ENCODE measurements around the gene IQCC.

Gene IQCC

DNA sequence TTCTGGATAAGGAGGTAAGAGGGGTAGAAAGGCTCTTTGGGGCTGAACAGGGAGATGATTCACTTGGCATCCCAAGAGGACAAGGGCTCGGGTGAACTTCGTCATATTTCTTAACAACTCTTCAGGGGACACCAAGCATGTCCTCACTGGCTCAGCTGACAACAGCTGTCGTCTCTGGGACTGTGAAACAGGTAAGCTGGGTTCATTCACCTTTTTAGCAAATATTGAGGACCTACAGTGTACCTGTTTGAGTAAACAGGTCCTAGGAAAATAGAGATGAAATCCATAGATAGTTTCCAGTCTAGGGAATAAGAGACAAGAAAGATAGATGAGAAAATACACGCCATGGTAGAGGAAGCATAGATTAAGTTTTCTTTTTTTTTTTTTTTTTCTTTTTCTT is 18.8 kb downstream of the IQCC start:
- no peak for DNase-seq

DNA sequence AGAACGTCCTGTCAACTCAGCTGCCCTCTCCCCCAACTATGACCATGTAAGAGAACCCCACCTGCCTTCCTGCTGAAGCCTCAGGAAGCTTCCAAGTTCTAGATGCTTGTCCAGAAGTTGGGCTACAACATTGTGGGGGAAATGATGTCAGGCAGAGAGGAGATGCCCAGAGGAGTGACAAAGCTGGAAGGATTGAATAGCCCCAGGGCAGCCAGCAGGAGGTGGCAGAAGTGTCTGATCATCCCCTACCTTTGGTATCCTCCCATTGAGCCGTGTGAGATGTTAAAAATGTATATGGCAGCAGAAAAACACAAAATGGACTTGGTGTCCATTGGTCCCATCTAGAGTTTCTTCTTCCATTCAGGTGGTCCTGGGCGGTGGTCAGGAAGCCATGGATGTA is 23.3 kb downstream of the IQCC start:
- no peak for DNase-seq

DNA sequence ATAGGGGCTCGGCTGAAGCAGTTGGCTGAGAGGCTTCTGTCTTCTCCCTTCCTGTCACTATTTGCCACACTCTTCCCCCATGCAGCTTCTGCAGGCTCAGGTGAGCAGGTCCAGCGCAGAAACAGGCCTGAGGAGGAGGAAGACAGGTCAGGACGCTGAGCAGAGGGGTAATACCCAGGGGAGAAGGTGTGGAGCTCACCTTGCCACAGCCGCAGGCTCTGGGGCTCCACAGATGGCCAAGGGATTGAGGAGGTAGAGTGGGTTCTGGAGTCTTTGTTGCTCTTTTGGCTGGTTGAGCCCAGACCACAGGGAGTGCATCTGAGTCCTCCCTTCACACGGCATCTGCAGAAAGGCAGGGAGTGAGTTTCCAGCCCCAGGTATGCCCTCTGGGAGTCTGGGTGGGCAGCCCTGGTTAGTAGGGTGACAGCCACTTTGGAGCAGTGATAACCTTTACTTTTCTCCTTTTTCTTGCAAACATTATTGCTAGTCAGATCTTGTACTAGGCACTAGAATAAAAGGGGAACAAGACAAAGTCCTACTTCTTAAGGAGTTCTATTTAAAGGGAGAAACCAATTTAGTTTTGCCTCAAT is 26.5 kb downstream of the IQCC start:
- DNase-seq = no peak

- DNase-seq = no peak
Measured at GRCh38 chr1:32232558-32233304, 27.3 kb downstream of the IQCC start.

GRCh38 chr1:32234792-32235191 is 29.3 kb downstream of the IQCC start:
- no peak for DNase-seq

GRCh38 chr1:32239337-32239736 is 33.9 kb downstream of the IQCC start:
- DNase-seq = no peak

- DNase-seq = no peak
Measured at GRCh38 chr1:32239790-32240139, 34.3 kb downstream of the IQCC start.

DNA sequence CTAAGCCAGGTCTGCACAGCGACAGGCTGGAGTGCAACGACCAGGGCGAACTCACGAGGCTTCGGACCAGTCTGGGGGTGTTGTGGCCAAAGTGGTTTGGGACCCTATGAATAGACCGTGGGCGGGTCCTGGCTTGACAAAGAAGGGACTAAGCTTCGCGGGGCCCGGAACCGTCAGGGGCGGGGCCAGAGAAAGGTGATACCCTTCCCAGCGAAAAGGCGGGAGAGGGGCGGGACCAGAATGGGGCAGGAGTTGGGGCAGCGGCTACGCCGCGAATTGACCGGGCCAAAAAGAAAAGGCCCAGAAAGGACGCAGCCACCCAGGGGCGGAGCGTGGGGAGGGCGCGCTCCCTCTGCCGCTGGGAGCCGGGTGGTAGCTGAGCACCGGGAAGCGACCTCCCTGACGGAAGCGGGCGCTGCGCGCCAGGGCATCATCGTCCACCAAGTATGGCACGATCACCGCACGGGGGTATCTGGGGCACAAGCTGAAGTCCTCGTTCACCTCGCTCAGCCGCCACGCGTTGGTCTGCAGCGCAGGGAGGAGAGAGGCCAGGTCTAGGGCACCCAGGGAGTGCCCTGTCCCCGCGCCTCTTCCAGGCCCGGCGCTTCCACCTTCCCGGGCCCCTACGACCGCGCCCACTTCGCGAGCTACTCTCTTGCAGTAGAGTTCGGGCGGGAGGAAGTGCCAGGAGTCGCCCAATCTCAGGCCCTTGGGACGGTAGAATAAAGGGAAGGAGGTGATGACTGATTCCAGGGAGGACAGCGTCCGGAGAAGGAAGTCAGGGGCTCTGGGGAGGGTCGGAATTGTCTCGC is 34.9 kb downstream of the IQCC start:
- DNase-seq = peak; percentile 15 to 76

GRCh38 chr1:32241001-32241763 is 35.7 kb downstream of the IQCC start:
- peak; percentile 13 to 74 for DNase-seq

GRCh38 chr1:32242341-32242851 is 36.9 kb downstream of the IQCC start:
- peak in 1 of 2 experiments; percentile 53 for DNase-seq

DNA sequence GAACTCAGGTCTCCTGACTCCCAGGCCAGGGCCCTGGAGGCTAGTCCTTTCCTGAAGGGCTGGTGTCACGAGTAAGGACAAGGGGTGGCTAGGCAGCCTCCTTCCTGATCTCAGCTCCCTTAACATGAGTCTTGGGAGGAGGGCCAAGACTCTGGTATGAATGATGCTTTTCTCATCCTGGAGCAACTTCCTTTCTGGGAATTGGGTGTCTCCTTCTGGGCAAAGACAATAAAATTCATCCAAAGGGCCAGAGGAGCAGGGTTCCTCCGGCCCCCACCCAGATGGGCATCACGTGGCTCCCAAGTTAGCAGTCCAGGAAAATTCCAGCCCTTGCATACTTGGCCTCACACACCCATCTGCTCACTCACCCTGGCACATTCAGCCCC is 41.4 kb downstream of the IQCC start, which contains the start of gene FAM167B:
Gene FAM167B, plus strand, starts transcription at position 335 of the 386 bp plus-strand sequence. CDS start 200 bp downstream, outside the sequence.
- no peak for DNase-seq

DNA sequence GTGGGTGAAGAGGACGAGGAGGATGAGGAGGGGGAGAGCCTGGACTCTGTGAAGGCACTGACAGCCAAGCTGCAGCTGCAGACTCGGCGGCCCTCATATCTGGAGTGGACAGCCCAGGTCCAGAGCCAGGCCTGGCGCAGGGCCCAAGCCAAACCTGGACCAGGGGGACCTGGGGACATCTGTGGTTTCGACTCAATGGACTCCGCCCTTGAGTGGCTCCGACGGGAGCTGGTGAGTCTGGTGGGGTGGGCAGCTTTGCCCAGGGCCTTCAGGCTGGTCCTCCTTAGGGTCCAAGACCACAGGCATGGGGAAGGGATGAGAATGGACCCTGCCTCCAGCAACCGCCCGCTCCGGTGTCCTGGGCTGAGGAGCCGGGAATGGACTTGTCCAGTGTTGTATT is 42.0 kb downstream of the IQCC start:
- no peak for DNase-seq

DNA sequence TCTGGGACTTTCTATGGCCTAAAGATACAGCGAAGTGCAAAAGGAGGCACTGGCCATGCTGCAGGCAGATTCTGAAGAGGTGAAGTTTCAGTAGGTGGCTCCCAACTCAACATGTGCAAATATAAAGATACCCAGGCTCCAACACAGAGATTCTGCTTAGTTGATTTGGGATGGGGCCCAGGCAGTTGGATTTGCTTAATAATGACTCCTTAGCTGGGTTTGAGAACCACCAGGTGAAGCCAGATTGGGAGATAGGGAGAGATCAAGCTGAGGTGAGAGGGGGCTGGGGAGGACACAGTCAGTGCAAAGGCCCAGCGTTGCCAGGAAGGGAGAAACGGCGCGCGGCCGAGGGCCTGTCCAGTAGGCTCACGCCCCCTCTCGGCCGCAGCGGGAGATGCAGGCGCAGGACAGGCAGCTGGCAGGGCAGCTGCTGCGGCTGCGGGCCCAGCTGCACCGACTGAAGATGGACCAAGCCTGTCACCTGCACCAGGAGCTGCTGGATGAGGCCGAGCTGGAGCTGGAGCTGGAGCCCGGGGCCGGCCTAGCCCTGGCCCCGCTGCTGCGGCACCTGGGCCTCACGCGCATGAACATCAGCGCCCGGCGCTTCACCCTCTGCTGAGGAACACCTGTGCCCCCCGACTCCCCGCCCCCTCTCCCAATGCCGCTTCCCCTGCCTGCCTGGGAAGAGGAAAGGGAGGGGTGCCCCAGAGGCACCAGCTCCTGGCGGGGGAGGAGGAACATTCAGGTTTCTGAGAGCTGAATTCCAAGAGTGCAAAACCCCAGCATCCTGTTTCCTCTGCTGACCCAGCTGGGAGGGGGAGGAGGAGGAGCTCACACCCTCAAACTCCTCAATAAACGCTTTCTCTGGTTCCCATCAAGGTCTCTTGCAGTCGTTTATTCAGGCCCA is 42.8 kb downstream of the IQCC start:
- no peak for DNase-seq

DNA sequence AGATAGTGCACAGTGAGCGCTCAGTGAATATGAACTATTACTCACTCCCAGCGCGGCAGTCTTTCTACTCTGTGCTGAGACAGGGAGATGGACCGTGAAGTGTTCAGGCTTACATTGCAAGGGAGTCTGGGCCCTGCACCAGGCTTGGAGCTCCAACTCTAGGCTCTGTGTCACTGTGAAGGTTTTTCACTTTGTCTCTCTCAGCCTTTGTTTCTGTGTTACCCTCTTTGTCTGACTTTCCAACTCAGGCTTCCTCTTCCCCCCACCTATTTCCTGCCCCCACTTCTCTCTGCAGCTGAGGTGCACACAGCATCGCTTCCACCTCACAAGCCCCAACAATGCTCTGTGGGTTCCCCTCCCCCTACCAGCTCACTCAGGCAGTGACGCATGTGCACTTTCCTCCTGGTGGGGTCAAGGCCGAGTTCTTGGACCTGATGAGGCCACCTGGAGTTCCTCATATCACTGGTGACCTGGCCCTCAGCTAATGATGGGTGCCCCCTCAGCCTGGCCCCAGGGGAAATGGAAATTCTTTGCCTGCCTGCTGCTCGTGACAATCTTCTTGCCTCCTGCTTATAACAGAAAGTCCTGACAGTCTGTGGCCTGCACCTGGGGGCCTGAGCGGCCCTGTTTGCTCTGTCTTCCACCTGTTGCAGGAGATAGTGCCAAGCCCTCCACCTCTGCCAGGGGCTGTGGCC is 44.5 kb downstream of the IQCC start:
- no peak for DNase-seq

DNA sequence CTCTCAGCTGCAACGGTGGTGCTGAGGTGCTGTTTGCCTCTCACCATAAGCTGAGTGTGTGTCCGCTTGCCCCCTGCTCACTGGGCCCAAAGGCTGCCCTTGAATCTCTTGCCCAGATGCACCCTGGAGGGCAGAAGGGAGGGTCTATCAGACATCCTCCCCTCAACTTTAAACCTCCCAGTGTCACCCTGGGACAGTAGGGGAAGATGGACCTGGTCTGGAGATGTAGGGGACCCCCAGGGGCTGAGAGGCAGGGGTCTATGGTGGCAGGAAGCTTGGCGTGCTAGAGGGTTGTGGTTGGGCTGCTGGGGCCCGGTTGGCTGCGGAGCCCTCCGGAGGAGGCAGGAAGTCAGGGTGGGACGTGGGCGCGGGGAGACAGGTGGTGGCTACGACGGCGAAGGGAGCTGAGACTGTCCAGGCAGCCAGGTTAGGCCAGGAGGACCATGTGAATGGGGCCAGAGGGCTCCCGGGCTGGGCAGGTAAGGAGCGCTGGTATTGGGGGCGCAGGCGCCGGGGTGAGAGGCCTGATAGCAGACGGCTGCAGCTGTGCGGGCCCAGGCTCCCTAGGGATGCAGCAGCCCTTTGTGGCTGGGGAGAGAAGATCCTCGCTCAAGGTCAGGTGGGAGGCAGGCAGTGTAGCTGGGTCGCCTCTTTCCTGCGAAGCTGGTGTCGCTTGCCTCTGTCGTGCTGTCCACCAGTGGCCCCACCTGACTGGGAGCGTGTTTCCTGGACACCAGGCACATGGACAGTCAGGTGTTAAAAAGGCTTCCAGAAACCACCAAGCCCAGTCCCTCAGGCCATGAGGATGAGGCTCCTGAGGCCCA is 45.6 kb downstream of the IQCC start, which contains the start of gene LCK:
Gene LCK, plus strand, starts transcription at position 373 of the 824 bp plus-strand sequence. CDS start 23,065 bp downstream, outside the sequence.
- DNase-seq = no peak

DNA sequence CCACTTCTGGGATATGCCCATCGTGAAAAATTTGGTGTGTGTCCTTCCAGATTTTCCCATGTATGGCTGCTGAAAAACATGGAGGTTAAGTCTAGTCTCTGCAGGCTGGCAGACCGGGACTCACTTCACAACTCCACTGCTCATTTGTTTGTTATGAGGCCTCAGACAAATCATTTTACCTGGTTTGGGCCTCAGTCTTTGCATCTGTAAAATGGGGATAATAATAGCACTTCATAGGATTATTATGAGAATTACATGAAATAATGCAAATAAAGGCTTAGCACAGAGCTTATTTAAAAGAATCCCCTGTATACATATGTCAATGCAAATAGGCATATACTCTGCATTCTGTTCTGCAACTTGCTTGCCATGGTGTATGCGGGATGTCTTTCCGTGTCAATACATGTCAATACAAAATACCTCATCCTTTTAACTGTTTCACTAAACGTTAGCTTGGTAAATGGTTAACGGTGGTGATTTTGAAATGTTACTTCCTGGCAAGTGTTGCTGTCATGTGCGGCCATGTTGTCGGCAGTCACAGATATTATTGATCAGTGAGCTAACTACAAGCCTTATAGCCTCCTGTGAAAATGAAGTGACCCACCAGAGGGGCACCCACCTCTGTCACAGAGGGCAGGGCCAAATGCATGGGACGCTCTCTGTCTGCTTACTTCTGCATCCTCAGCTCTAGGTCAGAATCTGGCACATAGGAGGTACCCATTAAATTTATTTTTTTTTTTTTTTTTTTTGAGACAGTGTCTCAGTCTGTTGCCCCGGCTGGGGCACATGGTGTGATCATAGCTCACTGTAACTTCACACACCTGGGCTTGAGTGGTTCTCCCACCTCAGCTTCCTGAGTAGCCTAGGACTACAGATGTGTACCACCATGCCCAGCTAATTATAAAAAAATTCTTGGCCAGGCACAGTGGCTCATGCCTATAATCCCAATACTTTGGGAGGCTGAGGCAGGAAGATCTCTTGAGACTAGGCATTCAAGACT is 49.9 kb downstream of the IQCC start:
- no peak for DNase-seq

DNA sequence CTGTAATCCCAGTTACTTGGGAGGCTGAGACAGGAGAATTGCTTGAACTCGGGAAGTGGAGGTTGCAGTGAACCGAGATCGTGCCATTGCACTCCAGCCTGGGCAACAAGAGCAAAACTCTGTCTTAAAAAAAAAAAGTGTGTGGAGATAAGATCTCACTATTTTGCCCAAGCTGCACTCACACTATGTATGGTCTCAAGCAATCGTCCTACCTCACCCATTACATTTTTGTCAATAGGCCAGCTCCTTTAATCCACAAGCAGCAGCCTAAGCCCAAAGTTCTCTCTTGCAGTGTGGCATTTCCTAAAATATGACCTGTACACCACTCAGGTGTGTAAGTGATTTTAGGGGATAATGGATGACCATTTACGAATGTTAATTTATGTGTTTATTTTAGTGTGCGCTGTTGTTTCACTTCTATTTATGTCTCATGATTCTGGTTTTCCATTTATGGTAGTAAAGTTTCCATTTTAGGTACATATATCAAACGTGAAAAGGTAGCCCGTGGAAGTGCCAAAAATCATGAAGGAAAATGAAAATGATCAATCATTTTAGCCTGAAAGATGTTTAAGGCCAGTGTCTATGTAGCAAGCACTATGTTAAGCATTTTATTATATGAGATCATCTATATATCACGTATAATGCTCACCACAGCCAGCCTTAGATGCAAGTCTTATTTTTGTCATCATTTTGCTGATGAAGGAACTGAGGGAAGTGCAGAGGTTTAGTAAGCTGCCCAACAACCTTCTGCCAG is 51.2 kb downstream of the IQCC start:
- no peak for DNase-seq

DNA sequence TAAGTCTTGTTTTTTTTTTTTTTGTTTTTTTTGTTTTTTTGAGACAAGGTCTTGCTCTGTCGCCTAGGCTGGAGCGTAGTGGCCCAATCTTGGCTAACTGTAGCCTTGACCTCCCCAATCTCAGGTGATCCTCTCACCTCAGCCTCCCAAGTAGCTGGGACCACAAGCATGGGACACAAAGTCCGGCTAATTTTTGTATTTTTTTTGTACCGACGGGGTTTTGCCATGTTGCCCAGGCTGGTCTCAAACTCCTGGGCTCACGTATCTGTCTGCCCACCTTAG is 51.7 kb downstream of the IQCC start:
- DNase-seq = no peak

Measured in SW 1271 (cell line).